Memory B cell (primary cell): Measurements from ENCODE around the gene LRTM1.

Experiments used
- ATAC-seq: fragments of 150-1000 bp; cut with Tn5 transposase; 2 replicates; pipeline ENCODE4 v1.10.0; 2021; ENCODE audit warnings: low read depth, mild to moderate bottlenecking, moderate library complexity
- DNase-seq, 2 donors: peaks; one replicate each; pipeline ENCODE4 v3.0.0; 2022; ENCODE audit warnings: low spot score in 2 of 2
- H3K27ac Mint-ChIP-seq: one replicate; pipeline ENCODE4 v1.8.0; 2022; ENCODE audit warnings: mild to moderate bottlenecking, moderate library complexity, mixed read lengths
- H3K27me3 Mint-ChIP-seq: one replicate; pipeline ENCODE4 v1.8.0; 2022; ENCODE audit warnings: mixed read lengths
- H3K36me3 Mint-ChIP-seq: one replicate; pipeline ENCODE4 v1.8.0; 2022; ENCODE audit warnings: mild to moderate bottlenecking, mixed read lengths
- H3K4me1 Mint-ChIP-seq: one replicate; pipeline ENCODE4 v1.8.0; 2022; ENCODE audit warnings: mixed read lengths
- H3K4me3 Mint-ChIP-seq: one replicate; pipeline ENCODE4 v1.8.0; 2022; ENCODE audit warnings: mild to moderate bottlenecking, moderate library complexity, mixed read lengths
- H3K9me3 Mint-ChIP-seq: one replicate; pipeline ENCODE4 v1.8.0; 2022; ENCODE audit warnings: mixed read lengths

Gene LRTM1

GRCh38 chr3:54917862-54918261 is 10.0 kb downstream of the LRTM1 start:
- DNase-seq, result no peak
- no peak overlapping the region for H3K27ac Mint-ChIP-seq
- no peaks in the 10 kb centered on the region for H3K36me3 Mint-ChIP-seq
- no peak for ATAC-seq
- no peaks in the 10 kb centered on the region for H3K27me3 Mint-ChIP-seq
- no peak overlapping the region for H3K4me3 Mint-ChIP-seq
- peaks cover 2% of the 10 kb centered on the region for H3K9me3 Mint-ChIP-seq
- H3K4me1 Mint-ChIP-seq, result no peaks in the 10 kb centered on the region

GRCh38 chr3:54917174-54917573 is 10.7 kb downstream of the LRTM1 start:
- Mint-ChIP-seq H3K27me3 (no peaks in the 10 kb centered on the region), H3K4me1 (no peaks in the 10 kb centered on the region), H3K36me3 (no peaks in the 10 kb centered on the region), H3K27ac (no peak overlapping the region), H3K4me3 (no peak overlapping the region), H3K9me3 (peaks cover 4% of the 10 kb centered on the region)
- ATAC-seq, result no peak
- DNase-seq, result no peak

GRCh38 chr3:54916732-54917131 is 11.1 kb downstream of the LRTM1 start:
- Mint-ChIP-seq H3K4me3 (no peak overlapping the region), H3K27me3 (no peaks in the 10 kb centered on the region)
- no peak for ATAC-seq

GRCh38 chr3:54915976-54916375 is 11.9 kb downstream of the LRTM1 start:
- Mint-ChIP-seq H3K4me1 (no peaks in the 10 kb centered on the region), H3K27ac (no peak overlapping the region), H3K27me3 (no peaks in the 10 kb centered on the region), H3K9me3 (peaks cover 7% of the 10 kb centered on the region), H3K4me3 (no peak overlapping the region), H3K36me3 (no peaks in the 10 kb centered on the region)
- DNase-seq, result no peak
- no peak for ATAC-seq

More at GRCh38 chr3:54916732-54917131, 11.1 kb downstream of the LRTM1 start:
- H3K27ac Mint-ChIP-seq, result no peak overlapping the region
- H3K4me1 Mint-ChIP-seq, result no peaks in the 10 kb centered on the region
- peaks cover 4% of the 10 kb centered on the region for H3K9me3 Mint-ChIP-seq
- DNase-seq, result no peak
- H3K36me3 Mint-ChIP-seq, result no peaks in the 10 kb centered on the region

GRCh38 chr3:54915181-54915580 is 12.7 kb downstream of the LRTM1 start:
- no peak for DNase-seq
- no peaks in the 10 kb centered on the region for H3K36me3 Mint-ChIP-seq
- peaks cover 7% of the 10 kb centered on the region for H3K9me3 Mint-ChIP-seq
- no peaks in the 10 kb centered on the region for H3K27me3 Mint-ChIP-seq
- no peak for ATAC-seq
- H3K4me3 Mint-ChIP-seq, result no peak overlapping the region
- H3K4me1 Mint-ChIP-seq, result no peaks in the 10 kb centered on the region
- H3K27ac Mint-ChIP-seq, result no peak overlapping the region

GRCh38 chr3:54914180-54914579 is 13.7 kb downstream of the LRTM1 start:
- H3K36me3 Mint-ChIP-seq, result no peaks in the 10 kb centered on the region
- DNase-seq, result no peak
- H3K27me3 Mint-ChIP-seq, result no peaks in the 10 kb centered on the region
- H3K4me3 Mint-ChIP-seq, result no peak overlapping the region
- H3K27ac Mint-ChIP-seq, result no peak overlapping the region
- H3K4me1 Mint-ChIP-seq, result no peaks in the 10 kb centered on the region
- peaks cover 7% of the 10 kb centered on the region for H3K9me3 Mint-ChIP-seq
- ATAC-seq, result no peak

GRCh38 chr3:54909191-54909590 is 18.7 kb downstream of the LRTM1 start:
- no peak overlapping the region for H3K4me3 Mint-ChIP-seq
- H3K4me1 Mint-ChIP-seq, result no peaks in the 10 kb centered on the region
- no peaks in the 10 kb centered on the region for H3K27me3 Mint-ChIP-seq
- H3K9me3 Mint-ChIP-seq, result peaks cover 7% of the 10 kb centered on the region
- ATAC-seq, result no peak
- no peaks in the 10 kb centered on the region for H3K36me3 Mint-ChIP-seq
- H3K27ac Mint-ChIP-seq, result no peak overlapping the region
- no peak for DNase-seq

GRCh38 chr3:54906763-54907162 is 21.1 kb downstream of the LRTM1 start:
- Mint-ChIP-seq H3K4me3 (no peak overlapping the region), H3K27me3 (no peaks in the 10 kb centered on the region), H3K4me1 (no peaks in the 10 kb centered on the region), H3K9me3 (peaks cover 3% of the 10 kb centered on the region), H3K36me3 (no peaks in the 10 kb centered on the region), H3K27ac (no peak overlapping the region)
- ATAC-seq, result no peak
- no peak for DNase-seq

- Mint-ChIP-seq H3K9me3 (no peaks in the 10 kb centered on the region), H3K36me3 (no peaks in the 10 kb centered on the region), H3K27me3 (no peaks in the 10 kb centered on the region), H3K27ac (no peak overlapping the region), H3K4me3 (peak overlapping the region; percentile 1), H3K4me1 (no peaks in the 10 kb centered on the region)
- DNase-seq (no peak), ATAC-seq (no peak)
These were observed 21.9 kb downstream of the LRTM1 start for GRCh38 chr3:54905920-54906319.

GRCh38 chr3:54905261-54905888 is 22.5 kb downstream of the LRTM1 start:
- DNase-seq, result no peak
- Mint-ChIP-seq H3K36me3 (no peaks in the 10 kb centered on the region), H3K27me3 (no peaks in the 10 kb centered on the region), H3K4me1 (no peaks in the 10 kb centered on the region), H3K4me3 (no peak overlapping the region), H3K27ac (no peak overlapping the region), H3K9me3 (no peaks in the 10 kb centered on the region)
- no peak for ATAC-seq

- Mint-ChIP-seq H3K27me3 (no peaks in the 10 kb centered on the region), H3K36me3 (no peaks in the 10 kb centered on the region), H3K9me3 (no peaks in the 10 kb centered on the region), H3K27ac (no peak overlapping the region), H3K4me3 (no peak overlapping the region), H3K4me1 (no peaks in the 10 kb centered on the region)
- DNase-seq (no peak), ATAC-seq (no peak)
These were observed 25.8 kb downstream of the LRTM1 start for GRCh38 chr3:54901906-54902685.

- no peaks in the 10 kb centered on the region for H3K27me3 Mint-ChIP-seq
- H3K9me3 Mint-ChIP-seq, result no peaks in the 10 kb centered on the region
- no peak for ATAC-seq
These were observed 26.8 kb downstream of the LRTM1 start for GRCh38 chr3:54900838-54901591.

GRCh38 chr3:54899273-54899672 is 28.6 kb downstream of the LRTM1 start:
- Mint-ChIP-seq H3K4me1 (no peaks in the 10 kb centered on the region), H3K4me3 (no peak overlapping the region), H3K27ac (no peak overlapping the region), H3K9me3 (no peaks in the 10 kb centered on the region), H3K27me3 (no peaks in the 10 kb centered on the region), H3K36me3 (no peaks in the 10 kb centered on the region)
- no peak for DNase-seq
- ATAC-seq, result no peak

More at GRCh38 chr3:54900838-54901591, 26.8 kb downstream of the LRTM1 start:
- DNase-seq, result no peak
- Mint-ChIP-seq H3K4me3 (no peak overlapping the region), H3K4me1 (no peaks in the 10 kb centered on the region), H3K36me3 (no peaks in the 10 kb centered on the region), H3K27ac (no peak overlapping the region)

GRCh38 chr3:54897028-54897711 is 30.7 kb downstream of the LRTM1 start:
- H3K27ac Mint-ChIP-seq, result no peak overlapping the region
- H3K36me3 Mint-ChIP-seq, result no peaks in the 10 kb centered on the region
- H3K9me3 Mint-ChIP-seq, result no peaks in the 10 kb centered on the region
- DNase-seq (no peak), ATAC-seq (no peak)
- H3K27me3 Mint-ChIP-seq, result no peaks in the 10 kb centered on the region
- no peak overlapping the region for H3K4me3 Mint-ChIP-seq
- no peaks in the 10 kb centered on the region for H3K4me1 Mint-ChIP-seq
